Measurements from ENCODE around the gene ENSA.
"Not testable (repeated sequence)": the region's sequence is repeated elsewhere in the genome, so short reads cannot be mapped to it uniquely, and the experiment has no call there.

ENSA gene

DNA sequence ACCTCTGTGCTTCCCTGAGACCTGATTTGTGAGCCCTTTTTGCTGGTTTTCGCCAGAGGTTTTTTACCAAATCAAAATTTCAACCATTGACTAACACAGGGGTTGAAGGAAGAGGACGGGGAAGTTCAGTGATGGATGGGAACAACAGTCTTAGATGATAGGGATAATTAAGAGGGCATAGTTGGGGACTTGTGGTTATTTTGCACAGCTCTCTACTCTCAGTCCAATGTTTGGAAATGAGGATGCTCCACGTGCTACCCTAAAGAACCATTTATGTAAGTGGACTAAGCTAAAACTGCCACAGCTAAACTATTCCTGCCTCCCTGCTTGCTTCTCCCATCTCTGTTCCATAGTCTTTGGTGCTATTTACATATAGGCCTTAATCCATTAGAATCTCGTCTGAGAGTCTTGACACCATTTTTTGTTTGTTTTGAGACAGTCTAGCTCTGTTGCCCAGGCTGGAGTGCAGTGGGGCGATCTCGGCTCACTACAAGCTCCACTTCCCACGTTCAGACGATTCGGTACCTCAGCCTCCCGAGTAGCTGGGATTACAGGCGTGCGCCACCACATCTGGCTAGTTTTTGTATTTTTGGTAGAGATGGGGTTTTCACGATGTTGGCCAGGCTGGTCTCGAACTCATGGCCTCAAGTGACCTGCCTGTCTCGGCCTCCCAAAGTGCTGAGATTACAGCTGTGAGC is 49.3 kb downstream of the ENSA start:
- DNase-seq = no peak

DNA sequence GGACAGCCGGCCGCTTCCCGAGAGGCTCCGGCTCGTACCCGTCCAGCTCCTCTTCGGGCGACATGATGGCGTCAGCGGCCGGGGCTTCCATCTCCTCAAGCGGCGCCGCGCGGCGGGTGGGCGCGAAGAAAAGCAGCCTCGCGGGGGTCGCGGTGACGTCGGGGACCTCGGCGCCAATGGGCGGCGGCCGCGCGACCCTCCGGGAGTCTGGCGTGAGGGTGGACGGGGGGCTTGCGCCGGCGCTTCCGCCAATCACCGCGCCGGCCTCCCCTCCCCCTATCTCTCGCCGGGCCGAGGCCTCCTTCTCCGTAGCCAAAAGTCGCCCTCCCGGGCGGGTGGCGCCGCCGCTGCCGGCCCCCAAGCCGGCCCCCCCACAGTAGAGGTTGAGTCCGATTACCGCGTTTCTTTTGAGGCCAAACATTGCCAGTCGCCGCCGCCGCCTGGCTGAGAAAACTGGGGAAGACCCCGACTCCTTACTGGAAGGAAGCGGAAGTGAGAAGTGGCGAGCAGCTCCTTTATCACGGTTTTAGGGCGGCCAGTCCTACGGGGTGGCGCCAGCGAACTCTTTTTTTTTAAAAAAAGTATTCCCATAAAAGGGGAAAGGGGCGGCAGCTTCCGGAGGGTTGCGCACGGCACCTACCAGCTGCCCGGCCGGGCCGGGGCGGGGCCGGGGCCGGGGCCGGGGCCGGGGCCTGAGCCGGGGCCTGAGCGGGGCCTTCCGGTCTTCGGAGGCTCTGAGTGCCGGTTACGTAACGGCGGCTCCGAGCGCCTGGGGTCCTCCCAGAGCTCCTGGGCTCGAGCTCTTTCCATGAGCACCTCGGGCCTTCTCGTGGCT is 50.1 kb downstream of the ENSA start, which contains the start of gene MCL1:
MCL1 (minus strand) TSS at position 501 of the 835 bp plus-strand sequence; CDS start at position 421, 80 bp downstream.
- DNase-seq = peak; percentile 96

DNA sequence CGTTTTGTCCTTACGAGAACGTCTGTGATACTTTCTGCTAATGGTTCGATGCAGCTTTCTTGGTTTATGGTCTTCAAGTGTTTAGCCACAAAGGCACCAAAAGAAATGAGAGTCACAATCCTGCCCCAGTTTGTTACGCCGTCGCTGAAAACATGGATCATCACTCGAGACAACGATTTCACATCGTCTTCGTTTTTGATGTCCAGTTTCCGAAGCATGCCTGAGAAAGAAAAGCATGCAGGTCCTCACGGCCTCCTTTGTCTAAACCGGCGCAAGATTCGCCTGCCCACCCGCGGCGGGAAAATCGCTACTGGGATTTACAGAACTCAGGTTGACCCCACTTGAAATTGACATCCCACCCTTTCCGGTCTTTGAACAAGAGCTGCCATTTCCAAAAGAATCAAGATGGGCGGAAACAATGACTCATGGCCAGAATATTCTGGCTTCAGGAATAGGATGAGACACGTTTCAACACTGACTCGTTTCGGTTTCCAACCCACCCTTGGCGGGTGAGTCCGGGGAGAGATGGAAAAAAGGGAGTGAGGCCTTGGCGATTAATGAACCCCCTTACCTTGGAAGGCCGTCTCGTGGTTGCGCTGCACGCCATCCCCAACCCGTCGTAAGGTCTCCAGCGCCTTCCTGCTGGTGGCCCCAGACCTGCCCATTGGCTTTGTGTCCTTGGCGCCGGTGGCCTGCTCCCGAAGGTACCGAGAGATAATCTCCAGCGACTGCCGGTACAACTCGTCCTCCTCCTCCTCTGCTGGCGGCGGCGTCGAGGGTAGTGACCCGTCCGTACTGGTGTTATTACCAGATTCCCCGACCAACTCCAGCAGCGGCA is 50.9 kb downstream of the ENSA start:
- DNase-seq = peak; percentile 67

DNA sequence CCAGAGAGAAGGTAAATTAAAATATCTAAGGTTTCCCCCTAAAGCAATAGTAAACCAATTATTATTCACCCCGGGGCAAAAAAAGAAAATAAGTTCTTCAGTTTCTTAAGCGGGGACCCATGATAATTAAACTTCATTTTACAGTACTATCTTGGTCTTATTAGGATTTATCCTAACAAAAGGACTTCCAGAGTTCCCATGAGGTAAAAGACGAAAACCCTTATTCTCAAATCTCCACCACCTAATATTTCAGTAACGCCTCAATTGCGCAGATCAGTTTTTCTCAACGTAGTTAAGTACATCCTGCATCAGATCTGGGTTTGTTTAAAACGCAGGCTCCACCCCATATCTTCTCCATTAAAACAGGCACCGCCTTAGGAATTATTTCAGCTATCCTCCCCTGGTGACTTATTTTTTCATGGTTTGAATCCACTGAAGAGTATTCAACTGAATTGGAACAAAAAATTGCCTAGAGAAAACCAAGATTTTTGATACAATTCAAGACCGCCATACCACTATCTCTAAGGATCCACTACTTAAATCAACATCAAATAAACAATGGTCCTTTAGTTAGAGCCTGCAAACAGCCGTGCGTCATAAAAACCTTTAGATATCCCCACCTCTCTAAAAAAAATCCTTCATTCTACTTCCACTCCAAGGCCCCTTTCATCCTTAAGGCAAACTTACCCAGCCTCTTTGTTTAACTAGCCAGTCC is 51.7 kb downstream of the ENSA start:
- DNase-seq = no peak

DNA sequence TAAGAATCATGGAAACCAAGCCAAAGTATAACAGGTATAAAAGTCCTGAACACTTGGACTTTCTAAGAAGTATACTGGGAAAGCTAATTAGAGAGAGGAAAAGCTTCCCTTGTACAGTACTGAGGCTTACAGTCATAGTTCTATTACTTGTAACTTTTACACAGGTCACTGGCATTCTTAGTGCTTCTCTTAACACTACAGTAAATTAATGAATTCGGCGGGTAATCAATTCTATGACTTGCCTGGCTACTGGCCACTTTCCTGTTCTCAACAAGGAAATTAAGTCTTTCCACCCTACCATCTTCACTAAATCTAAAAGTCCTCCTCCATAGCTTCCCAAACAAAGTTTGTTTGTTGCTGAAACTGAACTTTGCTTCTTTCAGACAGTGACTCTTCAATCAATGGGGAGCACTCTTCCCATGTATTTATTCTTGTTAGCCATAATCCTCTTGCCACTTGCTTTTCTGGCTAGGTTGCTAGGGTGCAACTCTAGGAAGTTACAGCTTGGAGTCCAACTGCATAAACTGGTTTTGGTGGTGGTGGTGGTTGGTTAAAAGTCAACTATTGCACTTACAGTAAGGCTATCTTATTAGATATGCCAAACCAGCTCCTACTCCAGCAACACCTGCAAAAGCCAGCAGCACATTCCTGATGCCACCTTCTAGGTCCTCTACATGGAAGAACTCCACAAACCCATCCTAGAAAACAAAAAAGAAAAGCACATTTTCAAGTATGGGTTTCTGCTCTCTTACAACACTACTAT is 52.4 kb downstream of the ENSA start:
- no peak for DNase-seq

- no peak for DNase-seq
Measured at GRCh38 chr1:150576367-150576711, 53.1 kb downstream of the ENSA start.

DNA sequence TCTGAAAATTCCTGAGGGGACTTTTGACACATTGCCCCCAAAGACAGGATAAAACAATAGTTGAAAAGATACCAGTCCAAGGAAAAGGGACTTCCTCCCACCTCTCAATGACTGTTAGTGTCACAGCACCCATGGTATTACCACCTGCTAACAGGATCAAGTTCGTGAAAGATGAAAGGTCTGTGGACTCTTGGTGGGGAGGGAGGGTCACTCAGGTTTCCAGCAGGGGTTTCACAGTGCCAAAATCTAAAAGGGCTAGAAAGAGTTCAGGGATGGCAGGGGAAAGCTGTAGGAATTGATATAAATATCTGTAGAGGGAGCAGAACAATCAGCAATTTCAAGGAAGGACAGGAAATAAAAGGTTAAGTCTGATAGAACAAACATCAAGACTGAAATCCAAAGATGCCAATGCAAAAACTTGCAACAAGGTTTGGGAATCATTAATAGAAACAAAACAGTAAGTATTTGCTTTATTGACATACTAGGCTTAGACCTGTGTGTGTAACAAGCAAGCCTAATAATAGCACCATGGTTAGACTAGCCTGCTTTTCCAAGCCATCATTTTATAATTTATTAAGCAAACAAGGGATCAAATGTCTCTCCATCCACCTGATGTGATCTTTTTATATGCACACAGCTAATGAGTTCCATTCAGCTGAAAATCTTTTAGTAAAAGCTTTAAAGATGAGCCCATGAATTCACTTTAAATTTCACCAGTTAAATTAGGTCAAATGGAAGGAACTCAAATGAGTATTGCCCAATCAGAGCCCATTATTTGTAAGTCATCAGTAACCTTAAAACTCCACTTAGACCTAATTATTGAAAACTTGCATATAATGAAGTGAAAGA is 53.7 kb downstream of the ENSA start:
- no peak for DNase-seq

GRCh38 chr1:150575072-150575489 is 54.3 kb downstream of the ENSA start:
- no peak for DNase-seq

- no peak for DNase-seq
Measured at GRCh38 chr1:150574260-150575071, 54.9 kb downstream of the ENSA start.

GRCh38 chr1:150573648-150574071 is 55.8 kb downstream of the ENSA start:
- DNase-seq = not testable (repeated sequence)

DNA sequence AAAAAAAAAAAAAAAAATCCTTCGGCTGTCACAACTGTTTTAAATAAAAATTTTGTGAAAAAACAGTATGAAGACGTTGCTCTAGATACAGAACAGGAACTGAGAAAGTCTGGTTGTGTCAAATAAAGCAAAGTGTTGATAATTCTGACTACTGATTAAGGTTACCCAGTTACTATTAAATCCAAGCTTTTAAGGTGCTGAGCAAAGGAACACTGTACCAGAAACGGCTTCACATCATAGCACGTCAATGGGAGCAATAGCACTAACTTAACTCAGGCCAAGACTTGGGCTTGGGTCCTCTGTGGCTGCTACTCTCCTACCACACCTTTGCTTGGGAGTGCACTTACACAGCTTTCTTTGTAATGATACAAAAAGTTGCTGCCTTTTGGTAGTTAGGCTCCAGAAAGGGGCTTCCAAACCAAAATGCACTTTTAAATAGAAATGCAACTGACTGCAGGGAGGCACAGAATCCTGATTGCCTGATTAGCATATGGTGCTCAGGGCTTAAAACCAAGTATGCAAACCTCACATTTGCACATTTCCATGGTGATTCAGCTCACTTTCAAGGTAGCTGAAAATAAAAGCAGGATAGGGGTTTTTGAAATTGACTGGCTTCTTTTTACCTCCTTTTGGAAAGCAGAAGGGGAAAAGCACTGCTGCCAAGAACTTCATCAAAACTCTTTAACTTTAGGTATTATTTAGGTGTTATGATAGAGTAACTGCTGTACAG is 56.3 kb downstream of the ENSA start:
- DNase-seq = no peak

Measured in NCI-H1092 (cell line).